Upper lobe of left lung (tissue), 4 donors: ENCODE results near the gene CNGA3.

Experiments
- CTCF ChIP-seq, 6 experiments: fragments of 450-650 bp in 4 of 6; fragments of 200-600 bp in 2 of 6; sonication (generic) in 2 of 6; IDR thresholded peaks; one replicate each; pipeline ENCODE4 v1.5.1; 2016 to 2019; ENCODE audit warnings: antibody characterized with exemption in 6 of 6
- EP300 ChIP-seq, 4 donors: sonication (generic); formaldehyde crosslinking; IDR thresholded peaks; one replicate each; pipeline ENCODE4 v1.5.1; 2017; ENCODE audit warnings: antibody characterized with exemption in 4 of 4, control low read depth in 2 of 4
- POLR2A ChIP-seq, 4 donors: fragments of 450-650 bp; IDR thresholded peaks; one replicate each; pipeline ENCODE4 v1.5.1; 2016 to 2017; ENCODE audit warnings: antibody characterized with exemption in 4 of 4, mild to moderate bottlenecking in 2 of 4
- POLR2AphosphoS5 ChIP-seq, 2 donors: sonication (generic); formaldehyde crosslinking; IDR thresholded peaks; one replicate each; pipeline ENCODE4 v1.5.1; 2017; ENCODE audit warnings: antibody characterized with exemption in 2 of 2

- TF ChIP-seq POLR2A (IDR thresholded peaks at IDR 0.05), result no peak
- no peak for TF ChIP-seq CTCF (IDR thresholded peaks at IDR 0.05)
- TF ChIP-seq POLR2AphosphoS5 (IDR thresholded peaks at IDR 0.05), result no peak
- TF ChIP-seq EP300 (IDR thresholded peaks at IDR 0.05), result no peak
These were observed 33.3 kb downstream of the CNGA3 start for GRCh38 chr2:98379311-98380202.
